RWPE1 (cell line): ENCODE results near the gene HOXC11.

ENCODE experiments used
- CTCF ChIA-PET: fragments of 350-600 bp; sonication (Branson Sonifier 250); formaldehyde crosslinking; extraction: SDS; loops from one replicate; lab custom pipeline; 2021; lab: Yijun Ruan, JAX
- POLR2A ChIA-PET: fragments of 400-600 bp; formaldehyde crosslinking; extraction: SDS; loops from one replicate; lab custom pipeline; 2020; ENCODE audit warnings: antibody characterized with exemption; ENCODE audit not compliant: low non-redundant PET; lab: Yijun Ruan, JAX
- DNase-seq: peaks from one replicate; pipeline ENCODE4 v3.0.0; 2012; ENCODE audit warnings: low spot score
- H3K27ac ChIP-seq: fragments of 450-650 bp; 2 replicates; pipeline ENCODE4 v1.5.1; 2017
- CTCF ChIP-seq: fragments of 450-650 bp; conservative IDR thresholded peaks from 2 replicates; pipeline ENCODE4 v1.5.1; 2017; ENCODE audit warnings: low read depth, mild to moderate bottlenecking

Gene HOXC11

GRCh38 chr12:53930591-53931255 is 42.2 kb upstream of the HOXC11 start:
- no peak for TF ChIP-seq CTCF
- DNase-seq = no peak
- ChIA-PET POLR2A (no interaction called here), CTCF (interaction anchor here (0.7 to 1.3 kb wide), 2 partner anchors 82 to 186 kb away, joined by 3 to 4 read pairs; no protein-coding TSS in a partner anchor)
- no peak overlapping the region for H3K27ac ChIP-seq

- CTCF ChIA-PET = interaction anchor here (0.7 kb wide), 1 partner anchor 218 kb away, joined by 3 read pairs; no protein-coding TSS in a partner anchor
- POLR2A ChIA-PET = no interaction called here
- no peak for DNase-seq
- no peak overlapping the region for H3K27ac ChIP-seq
- TF ChIP-seq CTCF = no peak
These were observed 40.9 kb upstream of the HOXC11 start for GRCh38 chr12:53931844-53932581.

- POLR2A ChIA-PET = no interaction called here
- TF ChIP-seq CTCF = no peak
- no peak overlapping the region for H3K27ac ChIP-seq
- CTCF ChIA-PET = interaction anchor here (0.7 kb wide), 1 partner anchor 219 kb away, joined by 3 read pairs; no protein-coding TSS in a partner anchor
- DNase-seq = no peak
These were observed 40.0 kb upstream of the HOXC11 start for GRCh38 chr12:53932915-53933314.

GRCh38 chr12:53935383-53936341 is 37.3 kb upstream of the HOXC11 start:
- TF ChIP-seq CTCF = no peak
- CTCF ChIA-PET = interaction anchor here (0.6 kb wide), 2 partner anchors 56 to 334 kb away, joined by 3 read pairs; no protein-coding TSS in a partner anchor
- no peak overlapping the region for H3K27ac ChIP-seq
- no peak for DNase-seq
- POLR2A ChIA-PET = no interaction called here

- POLR2A ChIA-PET = no interaction called here
- no peak overlapping the region for H3K27ac ChIP-seq
- CTCF ChIA-PET = interaction anchor here (0.5 to 0.6 kb wide), 2 partner anchors 13 to 112 kb away, joined by 6 to 9 read pairs; no protein-coding TSS in a partner anchor
- no peak for DNase-seq
- TF ChIP-seq CTCF = no peak
These were observed 35.8 kb upstream of the HOXC11 start for GRCh38 chr12:53937099-53937498.
